GM23338 (cell line): Measurements from ENCODE around the gene IGF2BP3. TPM values are rescaled to one million over a fixed set of nuclear protein-coding genes. Genes with fewer than 3 reads are reported as not detected.

Experiments used
- ATAC-seq: fragments of 200-7000 bp; cut with Tn5 transposase; 3 replicates; pipeline ENCODE4 v1.9.1; 2020
- DNase-seq: peaks from one replicate; pipeline ENCODE4 v3.0.0-alpha.2; 2015; ENCODE audit warnings: low spot score
- H2AFZ ChIP-seq: fragments of 200-600 bp; sonication (generic); 2 replicates; pipeline ENCODE4 v1.8.0; 2016; ENCODE audit warnings: antibody characterized with exemption, mild to moderate bottlenecking, moderate library complexity
- H3F3A ChIP-seq: fragments of 200-600 bp; sonication (generic); replicated peaks from 2 replicates; pipeline ENCODE4 v1.8.0; 2017; ENCODE audit warnings: antibody characterized with exemption, mixed run types, low read depth
- H3K27ac ChIP-seq: fragments of 200-600 bp; sonication (generic); 2 replicates; pipeline ENCODE4 v1.6.1; 2016; ENCODE audit warnings: low read depth
- H3K27me3 ChIP-seq: fragments of 200-600 bp; sonication (generic); 2 replicates; pipeline ENCODE4 v1.8.0; 2016; ENCODE audit warnings: mild to moderate bottlenecking, mixed run types, moderate library complexity; ENCODE audit not compliant: insufficient read depth
- H3K36me3 ChIP-seq: fragments of 200-600 bp; sonication (generic); 2 replicates; pipeline ENCODE4 v1.8.0; 2016; ENCODE audit warnings: mild to moderate bottlenecking; ENCODE audit not compliant: insufficient read depth
- H3K4me1 ChIP-seq: fragments of 200-600 bp; sonication (generic); 2 replicates; pipeline ENCODE4 v1.8.0; 2016; ENCODE audit warnings: mild to moderate bottlenecking, moderate library complexity; ENCODE audit not compliant: insufficient read depth
- H3K4me2 ChIP-seq: fragments of 200-600 bp; sonication (generic); 2 replicates; pipeline ENCODE4 v1.7.1; 2017; ENCODE audit warnings: mixed run types
- H3K4me3 ChIP-seq: fragments of 200-600 bp; sonication (generic); 2 replicates; pipeline ENCODE4 v1.6.1; 2016; ENCODE audit warnings: mixed run types
- H3K79me2 ChIP-seq: fragments of 200-600 bp; sonication (generic); replicated peaks from 2 replicates; pipeline ENCODE4 v1.8.0; 2017; ENCODE audit warnings: mild to moderate bottlenecking; ENCODE audit not compliant: insufficient read depth
- H3K9me2 ChIP-seq: fragments of 200-600 bp; sonication (generic); 2 replicates; pipeline ENCODE4 v1.8.0; 2017; ENCODE audit not compliant: insufficient read depth
- H4K20me1 ChIP-seq: fragments of 200-600 bp; sonication (generic); replicated peaks from 2 replicates; pipeline ENCODE4 v1.8.0; 2017; ENCODE audit warnings: mild to moderate bottlenecking; ENCODE audit not compliant: insufficient read depth
- H3K27ac Mint-ChIP-seq: 2 replicates; pipeline ENCODE4 v1.8.0; 2020; ENCODE audit warnings: inconsistent platforms, mild to moderate bottlenecking, moderate library complexity, mixed read lengths
- H3K27me3 Mint-ChIP-seq: 3 replicates; pipeline ENCODE4 v1.8.0; 2022; ENCODE audit warnings: low read depth, mild to moderate bottlenecking, moderate library complexity, mixed read lengths, inconsistent platforms; ENCODE audit not compliant: insufficient read depth, poor library complexity
- H3K36me3 Mint-ChIP-seq: 3 replicates; pipeline ENCODE4 v1.8.0; 2021; ENCODE audit warnings: low read depth, mild to moderate bottlenecking, inconsistent platforms, moderate library complexity, mixed read lengths
- H3K4me1 Mint-ChIP-seq: 3 replicates; pipeline ENCODE4 v1.8.0; 2020; ENCODE audit warnings: mild to moderate bottlenecking, inconsistent platforms, mixed read lengths
- H3K4me3 Mint-ChIP-seq: 3 replicates; pipeline ENCODE4 v1.8.0; 2021; ENCODE audit warnings: moderate library complexity, mild to moderate bottlenecking, inconsistent platforms, mixed read lengths
- H3K9me3 Mint-ChIP-seq: 3 replicates; pipeline ENCODE4 v1.8.0; 2020; ENCODE audit warnings: moderate library complexity, mild to moderate bottlenecking, inconsistent platforms, mixed read lengths
- EZH2phosphoT487 ChIP-seq: fragments of 200-600 bp; sonication (generic); IDR thresholded peaks from one replicate; pipeline ENCODE4 v1.8.1; 2018; ENCODE audit warnings: antibody characterized with exemption; ENCODE audit not compliant: unreplicated experiment
- polyA plus RNA-seq: library from polyadenylated mRNA; unstranded; fragments of >200 nt; fragmentation: Nextera tagmentation; extraction: Ambion mirVana; gene quantifications from 2 replicates; pipeline ENCODE4 v1.2.1, GENCODE V29; 2016
- total RNA-seq: library from RNA; depleted of rRNA; stranded (reverse); fragments of >200 nt; shearing (Covaris generic); gene quantifications from 2 replicates; pipeline ENCODE4 v1.2.3, GENCODE V29; 2014
- TF ChIP-seq, protein P1 (sequence below), 2 experiments: fragments of 200-600 bp in 1 of 2; sonication (generic) in 1 of 2; conservative IDR thresholded peaks; 2 replicates each; pipeline versions ENCODE4 v1.5.1 to v1.6.1; 2016 to 2017; ENCODE audit warnings: antibody characterized with exemption in 2 of 2, low read depth in 2 of 2, mild to moderate bottlenecking in 2 of 2, moderate library complexity in 1 of 2
- TF ChIP-seq, protein P2 (sequence below): fragments of 250-450 bp; sonication (Bioruptor Pico); IDR thresholded peaks from 2 replicates; pipeline ENCODE4 v1.5.0; 2020; ENCODE audit warnings: mild to moderate bottlenecking, moderate library complexity

The IGF2BP3 gene
- total and polyA plus RNA-seq, 2 experiments from 2014 or later: 52.0 to 183 TPM

DNA sequence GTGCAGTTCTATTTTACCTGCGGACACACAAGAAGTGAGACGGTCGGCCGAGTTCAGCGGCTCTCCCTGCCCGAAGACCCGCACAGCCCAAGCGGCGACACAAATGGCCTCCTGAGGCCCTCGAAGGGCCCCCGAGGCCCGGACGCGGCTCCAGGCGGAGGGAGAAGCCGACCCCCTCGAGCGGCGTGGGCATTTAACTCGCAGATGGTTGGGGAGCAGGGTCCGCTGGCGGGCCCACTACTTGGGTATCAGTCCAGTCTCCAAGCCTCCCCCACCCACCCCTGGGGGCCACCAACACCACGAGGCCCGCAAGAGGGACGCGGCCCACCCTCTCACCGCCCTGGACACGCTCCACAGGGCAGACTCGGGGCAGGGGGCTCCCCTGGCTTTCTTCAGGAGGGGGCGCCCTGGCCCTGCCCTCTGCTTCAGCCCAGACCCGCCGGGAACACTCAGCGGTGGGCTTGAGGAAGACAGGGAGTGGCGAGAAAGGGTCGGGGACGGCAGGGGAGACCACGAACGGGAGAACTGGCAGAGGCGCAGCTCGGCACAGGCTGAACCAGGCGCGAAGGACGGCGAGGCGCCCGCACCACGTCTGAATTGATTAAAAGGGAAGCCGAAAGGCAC, 1.7 kb downstream of the IGF2BP3 start:
- H3K9me3 Mint-ChIP-seq: peaks cover 7% of the 10 kb centered on the region; the same call in 2 of the 3 replicates
- Histone ChIP-seq H3K27me3 (no peaks in the 10 kb centered on the region), H3K79me2 (peaks cover 73% of the 10 kb centered on the region), H3K4me3 (peak overlapping the region; percentile 64), H3F3A (peaks cover 7% of the 10 kb centered on the region; the same call in 1 of the 2 replicates), H3K4me2 (peak overlapping the region; percentile 85), H4K20me1 (peaks cover 3% of the 10 kb centered on the region; the same call in 1 of the 2 replicates), H3K9me2 (no peaks in the 10 kb centered on the region), H3K27ac (peak overlapping the region; percentile 14; the same call in 1 of the 2 replicates), H2AFZ (no peak overlapping the region), H3K4me1 (peaks cover 18% of the 10 kb centered on the region), H3K36me3 (no peaks in the 10 kb centered on the region)
- H3K27me3 Mint-ChIP-seq: peaks cover 12% of the 10 kb centered on the region
- H3K27ac Mint-ChIP-seq: peak overlapping the region; percentile 96
- peak overlapping the region; percentile 99 for H3K4me3 Mint-ChIP-seq
- peaks cover 29% of the 10 kb centered on the region for H3K36me3 Mint-ChIP-seq
- peaks cover 28% of the 10 kb centered on the region for H3K4me1 Mint-ChIP-seq
- TF ChIP-seq, protein P1, sequence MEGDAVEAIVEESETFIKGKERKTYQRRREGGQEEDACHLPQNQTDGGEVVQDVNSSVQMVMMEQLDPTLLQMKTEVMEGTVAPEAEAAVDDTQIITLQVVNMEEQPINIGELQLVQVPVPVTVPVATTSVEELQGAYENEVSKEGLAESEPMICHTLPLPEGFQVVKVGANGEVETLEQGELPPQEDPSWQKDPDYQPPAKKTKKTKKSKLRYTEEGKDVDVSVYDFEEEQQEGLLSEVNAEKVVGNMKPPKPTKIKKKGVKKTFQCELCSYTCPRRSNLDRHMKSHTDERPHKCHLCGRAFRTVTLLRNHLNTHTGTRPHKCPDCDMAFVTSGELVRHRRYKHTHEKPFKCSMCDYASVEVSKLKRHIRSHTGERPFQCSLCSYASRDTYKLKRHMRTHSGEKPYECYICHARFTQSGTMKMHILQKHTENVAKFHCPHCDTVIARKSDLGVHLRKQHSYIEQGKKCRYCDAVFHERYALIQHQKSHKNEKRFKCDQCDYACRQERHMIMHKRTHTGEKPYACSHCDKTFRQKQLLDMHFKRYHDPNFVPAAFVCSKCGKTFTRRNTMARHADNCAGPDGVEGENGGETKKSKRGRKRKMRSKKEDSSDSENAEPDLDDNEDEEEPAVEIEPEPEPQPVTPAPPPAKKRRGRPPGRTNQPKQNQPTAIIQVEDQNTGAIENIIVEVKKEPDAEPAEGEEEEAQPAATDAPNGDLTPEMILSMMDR (conservative IDR thresholded peaks at IDR 0.05; ENCODE audit: low read depth in 2 of 2): peak in 1 of 2 experiments; percentile 34; a peak in 1 of 4 replicates
- TF ChIP-seq, protein P2, sequence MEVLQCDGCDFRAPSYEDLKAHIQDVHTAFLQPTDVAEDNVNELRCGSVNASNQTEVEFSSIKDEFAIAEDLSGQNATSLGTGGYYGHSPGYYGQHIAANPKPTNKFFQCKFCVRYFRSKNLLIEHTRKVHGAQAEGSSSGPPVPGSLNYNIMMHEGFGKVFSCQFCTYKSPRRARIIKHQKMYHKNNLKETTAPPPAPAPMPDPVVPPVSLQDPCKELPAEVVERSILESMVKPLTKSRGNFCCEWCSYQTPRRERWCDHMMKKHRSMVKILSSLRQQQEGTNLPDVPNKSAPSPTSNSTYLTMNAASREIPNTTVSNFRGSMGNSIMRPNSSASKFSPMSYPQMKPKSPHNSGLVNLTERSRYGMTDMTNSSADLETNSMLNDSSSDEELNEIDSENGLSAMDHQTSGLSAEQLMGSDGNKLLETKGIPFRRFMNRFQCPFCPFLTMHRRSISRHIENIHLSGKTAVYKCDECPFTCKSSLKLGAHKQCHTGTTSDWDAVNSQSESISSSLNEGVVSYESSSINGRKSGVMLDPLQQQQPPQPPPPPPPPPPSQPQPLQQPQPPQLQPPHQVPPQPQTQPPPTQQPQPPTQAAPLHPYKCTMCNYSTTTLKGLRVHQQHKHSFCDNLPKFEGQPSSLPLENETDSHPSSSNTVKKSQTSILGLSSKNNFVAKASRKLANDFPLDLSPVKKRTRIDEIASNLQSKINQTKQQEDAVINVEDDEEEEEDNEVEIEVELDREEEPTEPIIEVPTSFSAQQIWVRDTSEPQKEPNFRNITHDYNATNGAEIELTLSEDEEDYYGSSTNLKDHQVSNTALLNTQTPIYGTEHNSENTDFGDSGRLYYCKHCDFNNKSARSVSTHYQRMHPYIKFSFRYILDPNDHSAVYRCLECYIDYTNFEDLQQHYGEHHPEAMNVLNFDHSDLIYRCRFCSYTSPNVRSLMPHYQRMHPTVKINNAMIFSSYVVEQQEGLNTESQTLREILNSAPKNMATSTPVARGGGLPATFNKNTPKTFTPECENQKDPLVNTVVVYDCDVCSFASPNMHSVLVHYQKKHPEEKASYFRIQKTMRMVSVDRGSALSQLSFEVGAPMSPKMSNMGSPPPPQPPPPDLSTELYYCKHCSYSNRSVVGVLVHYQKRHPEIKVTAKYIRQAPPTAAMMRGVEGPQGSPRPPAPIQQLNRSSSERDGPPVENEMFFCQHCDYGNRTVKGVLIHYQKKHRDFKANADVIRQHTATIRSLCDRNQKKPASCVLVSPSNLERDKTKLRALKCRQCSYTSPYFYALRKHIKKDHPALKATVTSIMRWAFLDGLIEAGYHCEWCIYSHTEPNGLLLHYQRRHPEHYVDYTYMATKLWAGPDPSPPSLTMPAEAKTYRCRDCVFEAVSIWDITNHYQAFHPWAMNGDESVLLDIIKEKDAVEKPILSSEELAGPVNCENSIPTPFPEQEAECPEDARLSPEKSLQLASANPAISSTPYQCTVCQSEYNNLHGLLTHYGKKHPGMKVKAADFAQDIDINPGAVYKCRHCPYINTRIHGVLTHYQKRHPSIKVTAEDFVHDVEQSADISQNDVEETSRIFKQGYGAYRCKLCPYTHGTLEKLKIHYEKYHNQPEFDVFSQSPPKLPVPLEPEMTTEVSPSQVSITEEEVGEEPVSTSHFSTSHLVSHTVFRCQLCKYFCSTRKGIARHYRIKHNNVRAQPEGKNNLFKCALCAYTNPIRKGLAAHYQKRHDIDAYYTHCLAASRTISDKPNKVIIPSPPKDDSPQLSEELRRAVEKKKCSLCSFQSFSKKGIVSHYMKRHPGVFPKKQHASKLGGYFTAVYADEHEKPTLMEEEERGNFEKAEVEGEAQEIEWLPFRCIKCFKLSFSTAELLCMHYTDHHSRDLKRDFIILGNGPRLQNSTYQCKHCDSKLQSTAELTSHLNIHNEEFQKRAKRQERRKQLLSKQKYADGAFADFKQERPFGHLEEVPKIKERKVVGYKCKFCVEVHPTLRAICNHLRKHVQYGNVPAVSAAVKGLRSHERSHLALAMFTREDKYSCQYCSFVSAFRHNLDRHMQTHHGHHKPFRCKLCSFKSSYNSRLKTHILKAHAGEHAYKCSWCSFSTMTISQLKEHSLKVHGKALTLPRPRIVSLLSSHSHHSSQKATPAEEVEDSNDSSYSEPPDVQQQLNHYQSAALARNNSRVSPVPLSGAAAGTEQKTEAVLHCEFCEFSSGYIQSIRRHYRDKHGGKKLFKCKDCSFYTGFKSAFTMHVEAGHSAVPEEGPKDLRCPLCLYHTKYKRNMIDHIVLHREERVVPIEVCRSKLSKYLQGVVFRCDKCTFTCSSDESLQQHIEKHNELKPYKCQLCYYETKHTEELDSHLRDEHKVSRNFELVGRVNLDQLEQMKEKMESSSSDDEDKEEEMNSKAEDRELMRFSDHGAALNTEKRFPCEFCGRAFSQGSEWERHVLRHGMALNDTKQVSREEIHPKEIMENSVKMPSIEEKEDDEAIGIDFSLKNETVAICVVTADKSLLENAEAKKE (CRISPR knock-in tag): no peak
- no peak for TF ChIP-seq EZH2phosphoT487
- peak; percentile 31 for DNase-seq
- ATAC-seq: no peak
